Activated CD4-positive, alpha-beta T cell treated with anti-CD3 and anti-CD28 coated beads, Interleukin-2, amount 50 U/mL, for 16 hours (primary cell): Measurements from ENCODE around the gene MED29.

Experiments
- DNase-seq: peaks from one replicate; pipeline ENCODE4 v3.0.0-alpha.2; 2020

Gene MED29, protein sequence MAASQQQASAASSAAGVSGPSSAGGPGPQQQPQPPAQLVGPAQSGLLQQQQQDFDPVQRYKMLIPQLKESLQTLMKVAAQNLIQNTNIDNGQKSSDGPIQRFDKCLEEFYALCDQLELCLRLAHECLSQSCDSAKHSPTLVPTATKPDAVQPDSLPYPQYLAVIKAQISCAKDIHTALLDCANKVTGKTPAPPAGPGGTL

DNA sequence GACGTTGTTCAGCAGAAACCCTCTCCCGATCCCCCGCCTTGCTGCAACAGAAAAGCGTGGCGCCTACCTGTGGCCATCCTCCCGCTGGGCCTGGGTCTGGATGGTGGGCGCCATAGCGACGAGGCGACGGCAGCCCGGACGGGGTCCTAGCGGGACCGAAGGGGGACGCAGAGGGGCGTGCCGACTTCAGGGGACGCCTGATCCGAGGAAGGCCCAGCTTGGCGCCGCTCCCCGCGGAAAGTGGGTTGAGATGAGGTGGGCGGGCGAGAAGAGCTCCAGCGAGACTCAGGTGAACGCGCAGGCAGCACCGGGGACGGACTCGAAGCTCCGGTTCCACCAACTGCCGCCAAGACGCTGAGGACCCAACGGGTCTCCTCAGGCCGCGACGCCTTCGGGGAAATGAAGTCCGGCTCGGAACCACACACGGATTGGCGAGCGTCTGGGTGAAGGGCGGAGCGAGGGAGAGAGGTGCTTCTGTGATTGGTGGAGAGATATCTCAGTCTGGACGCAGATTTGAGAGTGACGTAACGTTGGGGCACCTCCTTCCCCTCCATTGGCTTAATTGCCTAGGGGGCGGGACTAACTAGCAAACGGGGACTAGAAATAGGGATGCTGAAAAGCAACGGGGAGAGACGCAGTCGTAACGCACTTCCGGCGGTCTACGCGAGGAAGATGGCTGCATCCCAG lies at the start of gene MED29, which contains the start of gene PAF1:
TSS of gene MED29 (plus strand) at position 628 of the 687 bp plus-strand sequence. CDS start at position 673, 45 bp downstream.
TSS of gene PAF1 (minus strand) at position 356 of the 687 bp plus-strand sequence. CDS start at position 114, 242 bp downstream.
- DNase-seq, result peak; percentile 100

DNA sequence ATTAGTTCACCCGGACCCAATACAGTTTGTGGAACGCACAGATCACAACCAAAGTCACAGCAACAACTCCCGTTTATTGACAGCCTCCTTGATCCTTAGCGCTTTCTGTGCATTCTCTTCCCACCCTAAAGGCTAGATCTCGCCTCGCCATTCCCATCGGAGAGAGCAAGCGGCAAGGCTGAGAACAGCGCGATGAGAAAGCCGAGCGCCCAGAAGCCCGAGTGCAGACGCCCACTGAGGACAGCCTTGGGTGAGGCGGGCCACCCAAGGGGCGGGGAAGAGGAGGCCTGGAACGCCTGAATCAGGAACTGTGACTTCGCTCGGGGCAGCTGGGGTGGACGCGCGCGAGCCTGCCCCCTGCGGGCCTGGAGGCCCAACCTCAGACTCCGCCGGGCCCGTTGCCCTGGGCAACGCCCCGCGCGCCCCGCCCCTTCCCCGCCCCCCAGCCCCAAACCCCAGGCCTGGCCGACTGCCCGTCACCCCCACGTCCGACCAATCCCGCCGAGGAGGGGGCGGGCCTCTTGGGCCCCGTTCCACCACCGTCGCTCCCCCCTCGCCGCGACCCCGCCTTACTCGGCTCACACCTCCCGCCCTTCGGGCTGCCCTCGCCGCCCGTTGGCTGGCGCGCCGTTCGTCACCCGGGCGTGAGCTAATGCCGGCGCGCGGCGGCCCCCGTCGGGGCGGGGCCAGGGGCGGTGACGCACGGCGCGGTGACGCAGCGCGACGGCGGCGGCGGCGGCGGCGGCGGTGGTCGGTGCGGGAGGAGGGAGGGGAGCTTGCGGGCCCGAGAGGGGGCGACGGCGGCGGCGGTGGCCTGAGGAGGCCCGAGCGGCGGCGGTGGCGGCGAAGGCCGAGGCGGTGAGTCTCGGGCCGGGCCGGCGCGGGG lies 49.2 kb upstream of the MED29 start, which contains the start of gene SAMD4B:
TSS of gene SAMD4B (plus strand) at position 703 of the 886 bp plus-strand sequence. CDS start 14,473 bp downstream, outside the sequence.
- DNase-seq, result peak; percentile 99

DNA sequence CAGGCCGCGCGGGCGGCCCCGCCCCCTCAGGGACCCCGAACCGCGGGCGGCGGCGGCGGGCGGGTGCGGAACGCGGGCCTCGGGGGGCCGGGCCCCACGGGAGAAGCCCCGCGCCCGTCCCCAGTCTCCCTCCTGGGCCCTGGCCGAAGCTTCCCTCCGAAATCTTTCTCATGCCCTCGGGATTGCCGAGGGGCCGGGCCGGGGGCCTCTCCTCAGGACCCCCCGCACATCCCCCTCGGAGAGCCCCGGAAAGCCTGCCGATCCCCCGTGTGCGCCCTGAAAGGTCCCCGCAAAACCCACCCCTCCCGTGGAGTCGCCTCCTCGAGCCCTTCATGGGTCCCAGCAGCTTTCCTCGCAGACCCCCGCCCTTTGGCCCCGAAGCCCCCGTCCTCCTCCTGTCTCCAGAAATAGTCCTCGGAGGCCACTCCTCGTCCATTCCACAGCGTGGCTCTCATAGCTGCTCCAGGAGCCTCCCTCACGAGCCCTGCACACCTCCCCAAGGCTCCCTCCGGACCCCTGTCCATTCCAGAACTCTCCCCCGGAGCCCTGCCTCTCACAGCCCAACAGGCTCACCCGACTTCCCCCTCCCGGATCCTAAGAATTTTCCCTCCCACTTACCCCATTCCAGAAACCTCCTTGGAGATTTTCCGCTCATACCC lies 48.4 kb upstream of the MED29 start:
- no peak for DNase-seq

DNA sequence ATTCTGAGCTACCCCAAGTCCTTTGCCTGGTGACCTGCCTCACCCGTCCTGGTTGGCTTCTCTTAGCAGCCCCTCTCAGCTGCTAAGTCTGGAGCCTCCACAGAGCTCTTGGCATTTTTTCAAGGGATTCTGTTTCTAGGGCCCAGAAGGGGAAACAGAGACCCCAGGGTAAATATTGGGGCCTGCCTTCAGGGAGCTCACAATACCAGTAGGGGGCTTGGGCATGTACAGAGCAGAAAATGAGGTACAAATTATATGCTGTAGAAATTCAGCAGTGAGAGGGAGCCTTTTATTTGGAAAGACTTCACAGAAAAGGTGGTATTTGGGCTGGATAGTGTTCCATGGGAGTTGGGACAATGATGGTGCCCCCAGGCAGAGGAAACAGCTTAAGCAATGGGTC lies 45.2 kb upstream of the MED29 start:
- no peak for DNase-seq

DNA sequence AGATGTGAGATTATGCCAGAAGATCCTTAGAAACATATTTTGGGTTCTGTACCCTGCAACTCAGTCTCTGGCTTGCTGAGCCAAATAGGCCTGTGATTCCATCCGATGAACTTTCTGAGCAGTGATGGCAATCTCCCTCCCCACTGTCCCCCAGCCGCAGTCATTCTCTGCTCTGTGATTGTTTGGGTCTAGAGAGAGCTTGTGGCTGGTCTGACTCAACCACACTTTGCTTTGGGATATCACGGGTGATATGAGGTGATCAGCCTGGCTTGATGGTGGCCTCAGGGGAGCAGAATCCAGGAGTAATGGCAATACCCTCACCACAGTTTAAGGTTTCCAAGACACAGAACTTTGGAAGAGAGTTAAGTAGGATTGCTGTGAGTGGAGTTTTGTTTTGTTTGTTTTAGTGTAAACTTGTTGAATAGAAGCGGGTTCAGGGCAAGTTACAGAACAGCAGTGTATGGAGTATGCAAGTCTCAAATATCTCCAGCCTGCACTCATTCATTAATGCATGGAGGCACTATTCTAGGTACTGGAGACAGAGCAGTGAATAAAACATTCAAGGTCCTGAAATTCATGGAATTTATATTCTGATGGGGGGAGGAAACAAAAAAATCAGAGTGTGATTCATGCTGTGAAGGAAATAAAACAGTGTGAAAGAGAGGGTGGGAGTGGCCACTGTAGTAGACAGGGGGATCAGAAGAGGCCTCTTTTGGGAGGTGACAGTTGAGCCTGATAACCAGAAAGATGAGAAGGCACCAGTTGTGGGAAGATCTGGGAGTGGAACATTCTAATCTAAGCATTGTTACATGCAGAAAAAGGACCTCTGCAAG lies 43.6 kb upstream of the MED29 start:
- no peak for DNase-seq

DNA sequence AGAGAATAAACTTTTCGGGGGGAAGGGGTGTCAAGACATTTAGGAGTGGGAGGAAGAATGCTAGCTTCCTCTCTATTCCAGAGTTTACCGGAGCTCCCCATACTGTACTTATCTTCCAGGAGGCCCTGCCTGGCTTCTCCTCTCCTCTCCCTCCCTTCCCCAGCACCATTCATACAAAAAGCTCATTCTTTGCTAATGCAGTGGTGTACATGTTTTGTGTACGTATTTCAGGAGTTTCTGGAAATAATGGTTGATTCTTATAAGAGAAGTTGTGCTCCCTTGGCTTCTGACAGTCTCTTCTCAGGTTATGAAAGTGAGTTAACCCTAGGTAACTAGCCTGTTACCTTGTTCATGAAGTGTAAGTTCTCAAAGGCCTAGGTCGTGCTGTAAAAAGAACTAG lies 41.9 kb upstream of the MED29 start:
- DNase-seq, result no peak

DNA sequence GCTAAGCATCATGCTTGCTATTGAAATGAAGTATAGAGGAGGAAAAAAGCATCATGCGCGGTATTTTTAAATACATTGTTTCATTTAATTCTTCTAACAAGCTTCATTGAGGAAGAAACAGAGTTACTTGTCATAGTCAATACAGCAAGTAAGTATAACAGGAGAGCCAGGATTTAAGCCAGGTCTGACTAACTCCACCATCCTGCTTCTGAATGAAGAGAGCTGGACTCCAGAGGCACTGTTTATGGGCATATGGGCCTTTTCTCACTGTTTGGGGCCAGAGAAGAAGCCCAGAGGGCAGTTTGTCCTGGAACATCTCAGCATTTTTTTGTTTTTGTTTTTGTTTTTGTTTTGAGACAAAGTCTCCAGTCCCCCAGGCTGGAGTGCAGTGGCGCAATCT lies 41.0 kb upstream of the MED29 start:
- DNase-seq, result no peak

DNA sequence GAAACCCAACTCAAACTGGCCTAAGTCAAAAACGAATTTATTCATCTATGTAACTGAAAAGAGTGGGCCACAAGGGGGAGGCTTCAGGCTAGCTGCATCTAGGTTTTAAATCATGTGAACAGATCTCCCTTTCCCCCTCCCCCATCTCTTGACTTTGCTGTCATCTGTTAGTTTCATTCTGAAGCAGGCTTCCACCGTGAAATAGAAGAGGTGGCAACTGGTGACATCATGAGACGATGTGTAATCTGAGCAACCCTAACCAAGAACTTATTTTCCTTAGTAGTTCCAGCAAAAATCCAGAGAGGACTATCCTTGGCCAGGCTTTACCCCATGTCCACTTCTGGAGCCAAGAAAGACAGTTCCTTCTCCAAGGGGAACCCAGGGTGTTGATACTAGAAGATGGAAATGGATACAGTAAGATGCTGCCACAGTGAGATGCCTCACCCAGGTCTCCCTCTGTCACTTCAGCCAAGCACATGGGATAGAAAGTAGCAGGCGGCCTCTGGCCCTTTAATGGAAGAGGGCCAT lies 39.6 kb upstream of the MED29 start:
- DNase-seq, result peak; percentile 94

DNA sequence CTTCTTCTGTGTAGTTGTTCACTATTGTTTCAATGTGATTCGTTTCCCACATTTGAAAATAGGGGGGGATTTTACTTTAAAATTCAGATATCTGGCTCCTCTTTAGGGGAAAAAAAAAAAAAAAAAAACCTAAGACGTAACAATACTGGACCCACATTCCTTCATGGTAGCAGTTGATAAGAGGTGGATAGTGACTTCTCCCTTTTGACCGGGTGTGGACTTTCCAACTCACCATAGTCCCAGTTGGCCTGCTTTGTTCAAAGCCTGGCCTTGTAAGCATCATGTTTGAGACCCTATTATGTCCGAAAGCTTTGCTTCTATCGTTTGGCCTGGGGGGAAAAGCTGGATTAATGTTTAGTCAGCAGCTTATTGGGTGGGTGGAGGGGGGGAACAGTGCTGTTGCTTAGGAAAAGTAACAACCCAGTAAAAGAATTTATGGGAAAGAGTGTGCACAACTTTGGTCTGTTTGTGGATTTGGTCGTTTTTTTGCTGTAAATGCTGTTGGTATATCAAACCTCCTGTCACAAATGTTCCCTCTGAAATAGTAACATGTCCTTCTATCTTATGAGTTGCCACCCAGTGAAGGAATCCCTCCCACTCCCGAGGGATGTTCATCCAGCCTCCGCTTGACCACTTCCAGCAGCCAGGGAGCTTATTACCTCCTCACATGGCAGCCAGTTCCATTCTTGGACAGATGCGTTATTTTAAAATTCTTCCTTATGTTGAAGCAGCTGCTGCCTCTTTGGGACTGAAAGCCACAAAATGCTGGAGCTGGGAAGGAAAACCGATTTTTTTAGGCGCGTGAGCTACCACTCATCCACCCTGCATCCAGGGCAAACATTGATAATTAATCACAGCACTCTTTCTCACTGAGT lies 38.6 kb upstream of the MED29 start:
- no peak for DNase-seq

DNA sequence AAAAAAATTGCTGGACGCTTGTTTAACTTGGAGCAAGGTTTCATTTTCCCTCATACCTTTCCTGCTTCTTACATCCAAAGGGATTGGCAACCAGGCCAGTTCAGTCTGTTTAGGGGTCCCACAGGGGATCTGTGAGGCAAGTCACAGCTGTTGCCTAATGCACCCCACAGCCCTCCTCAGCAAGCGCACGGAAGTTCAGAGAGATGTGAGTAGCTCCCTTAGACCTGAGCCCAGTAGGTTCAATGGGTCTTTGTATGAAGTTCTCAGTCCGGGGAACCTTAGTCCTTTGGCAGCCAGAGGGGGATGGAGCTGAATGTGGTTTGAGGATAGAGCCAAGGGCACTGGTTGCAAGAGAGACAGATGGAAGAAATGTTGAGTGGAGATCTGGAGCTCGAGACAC lies 35.9 kb upstream of the MED29 start:
- DNase-seq, result no peak

DNA sequence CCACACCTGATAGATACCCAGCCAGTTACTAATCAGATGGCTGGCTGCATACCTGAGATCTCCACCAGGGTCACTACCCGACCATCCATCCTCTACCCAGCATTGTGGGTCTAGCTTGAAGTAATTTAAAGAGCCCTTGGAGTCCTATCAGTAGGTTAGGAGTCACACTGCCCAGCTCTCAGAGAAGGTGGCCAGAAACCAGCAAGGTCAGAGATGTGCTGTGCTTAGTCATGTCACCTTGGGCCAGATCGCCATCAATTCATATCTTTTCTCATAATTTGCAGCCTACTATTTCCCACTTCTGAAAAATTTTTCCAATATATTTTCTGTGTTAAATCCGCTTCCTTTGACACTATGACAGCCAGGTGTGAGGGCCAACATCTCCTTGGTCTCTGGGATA lies 35.1 kb upstream of the MED29 start:
- DNase-seq, result no peak

DNA sequence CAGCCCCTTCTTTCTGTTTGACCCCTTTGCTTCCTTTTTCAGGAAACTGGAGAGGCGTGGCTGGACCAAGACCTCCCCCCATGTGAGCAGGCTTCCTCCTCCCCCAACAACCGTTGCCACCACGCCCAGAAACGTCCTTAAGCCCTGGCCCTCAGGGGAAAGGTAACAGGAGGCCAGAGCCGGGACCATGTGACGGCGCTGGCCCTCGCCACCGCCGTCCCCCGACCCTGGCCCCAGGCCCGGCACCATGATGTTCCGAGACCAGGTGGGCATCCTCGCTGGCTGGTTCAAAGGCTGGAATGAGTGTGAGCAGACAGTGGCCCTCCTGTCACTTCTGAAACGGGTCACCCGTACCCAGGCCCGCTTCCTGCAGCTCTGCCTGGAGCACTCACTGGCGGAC lies 34.5 kb upstream of the MED29 start:
- no peak for DNase-seq

DNA sequence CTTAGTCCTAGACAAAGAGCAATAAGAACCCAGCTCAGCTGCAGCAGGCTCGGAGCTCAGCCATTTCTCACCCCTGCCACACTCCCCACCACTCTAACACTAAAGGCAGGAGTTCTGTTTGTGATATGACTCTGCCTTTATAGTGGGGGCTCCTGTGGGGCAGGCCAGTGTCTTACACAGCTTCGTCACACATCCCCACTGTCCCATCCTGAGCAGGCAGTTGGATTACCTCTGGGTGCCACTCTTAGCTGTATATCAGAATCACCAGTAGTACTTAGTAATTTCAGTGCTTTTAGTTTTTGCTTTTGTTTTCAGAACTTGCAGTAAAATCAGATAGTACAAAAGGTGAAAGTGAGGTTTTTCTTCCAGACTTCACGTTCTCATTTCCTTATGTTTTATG lies 32.2 kb upstream of the MED29 start:
- no peak for DNase-seq

DNA sequence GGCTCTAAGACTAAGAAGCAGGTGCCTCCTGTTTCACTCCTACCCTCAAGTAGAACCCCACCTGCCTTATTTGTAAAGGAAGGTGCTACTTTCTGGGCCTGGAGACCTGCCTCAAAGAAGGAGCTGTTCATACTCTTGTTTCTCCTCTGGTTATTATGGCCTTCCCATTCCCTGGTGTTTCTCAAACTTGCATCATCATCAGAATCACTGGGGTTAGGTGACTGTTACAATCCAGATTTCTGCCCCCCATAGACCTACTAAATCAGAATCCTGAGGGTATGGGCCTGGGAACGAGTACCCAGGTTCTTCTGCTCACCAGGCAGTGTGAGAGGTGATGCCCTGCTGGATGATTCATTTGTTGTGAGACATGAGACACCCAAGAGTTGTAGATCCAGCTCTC lies 30.6 kb upstream of the MED29 start:
- no peak for DNase-seq

DNA sequence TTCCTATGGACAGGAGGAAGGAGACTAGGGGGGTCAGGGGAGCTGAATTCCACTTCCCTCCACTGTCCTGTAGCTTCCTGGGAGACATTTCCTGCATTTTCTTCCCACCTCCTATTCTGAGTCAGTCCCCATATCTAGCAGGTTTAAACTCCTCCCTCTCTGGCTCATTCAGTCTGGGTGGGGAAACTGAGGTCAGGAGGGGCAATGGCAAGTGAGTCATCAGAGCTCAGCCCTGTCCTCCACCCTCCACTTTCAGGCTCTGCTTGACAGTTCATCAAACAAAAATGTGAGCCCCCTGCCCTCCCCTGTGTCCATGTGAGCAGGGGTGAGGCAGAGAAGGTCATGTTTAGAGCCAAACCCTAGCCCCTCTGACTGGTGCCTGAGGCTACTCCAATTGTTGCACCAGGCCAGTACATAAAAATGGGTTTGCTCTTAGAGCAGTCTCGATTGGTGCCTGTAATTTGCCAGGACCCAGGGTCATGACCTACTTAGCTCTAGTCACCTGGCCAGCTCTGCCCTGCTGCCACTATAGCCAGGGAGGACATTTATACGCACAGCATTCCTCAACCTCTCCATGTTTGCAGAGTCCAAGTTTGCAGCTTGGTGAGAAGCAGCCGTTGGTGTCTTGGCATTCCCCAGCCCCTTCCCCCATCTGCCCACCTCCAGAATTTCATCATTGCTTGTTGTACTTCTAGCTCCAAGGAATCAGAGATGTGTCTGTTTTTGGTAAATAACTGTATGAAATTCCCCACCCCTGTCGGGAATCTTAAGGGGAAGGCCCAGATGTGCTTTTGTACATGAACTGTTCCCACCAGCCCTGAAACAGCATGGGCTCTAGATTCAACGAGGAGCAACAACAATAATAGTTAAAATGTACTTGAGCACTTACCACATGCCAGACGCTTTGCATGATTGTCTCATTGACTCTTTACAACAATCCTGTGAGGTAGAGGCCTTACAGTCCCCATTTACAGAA lies 28.2 kb upstream of the MED29 start:
- no peak for DNase-seq

DNA sequence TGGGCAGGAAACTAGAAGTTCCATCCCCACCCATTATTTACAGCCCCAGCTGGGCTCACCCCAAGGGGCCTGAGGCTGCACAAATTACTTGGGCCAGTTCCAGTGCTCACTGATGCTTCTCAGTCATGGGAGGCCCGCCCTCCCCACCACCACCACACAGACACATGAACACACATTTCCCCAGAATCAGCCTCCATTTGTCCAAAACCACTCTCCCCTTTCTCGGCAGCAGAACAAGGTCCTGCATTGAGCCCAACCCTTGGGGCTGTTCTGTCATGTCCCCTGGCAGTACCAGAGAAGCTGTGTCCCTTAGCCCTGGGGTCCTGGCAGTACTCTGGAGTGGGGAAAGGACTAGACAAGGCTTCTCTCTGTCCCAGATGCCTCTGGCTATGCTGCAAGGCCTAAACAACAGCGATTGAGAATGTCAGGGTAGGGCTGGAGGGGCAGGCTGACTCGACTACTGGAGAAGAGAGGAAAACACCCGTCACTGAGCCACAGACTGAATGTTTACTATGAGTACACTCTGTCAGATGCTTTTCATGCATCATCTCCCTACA lies 27.2 kb upstream of the MED29 start:
- DNase-seq, result no peak

DNA sequence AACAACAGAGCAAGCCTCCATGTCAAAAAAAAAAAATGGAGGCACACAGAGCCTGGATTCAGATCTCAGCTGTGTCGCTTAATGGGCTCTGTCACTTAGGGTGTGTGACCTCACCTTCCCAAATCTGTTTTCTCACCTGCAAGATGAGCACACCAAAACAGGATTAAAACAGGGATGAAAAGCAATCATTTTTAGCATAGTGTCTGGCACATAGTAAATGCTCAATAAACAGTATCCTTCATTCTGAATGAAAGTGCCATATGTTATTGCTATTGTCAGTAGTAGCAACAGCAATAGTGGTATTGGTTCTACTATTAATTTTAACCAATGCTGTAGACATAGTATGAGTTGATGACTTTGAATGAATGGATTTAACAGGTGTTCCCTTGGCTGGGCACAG lies 25.6 kb upstream of the MED29 start:
- no peak for DNase-seq

DNA sequence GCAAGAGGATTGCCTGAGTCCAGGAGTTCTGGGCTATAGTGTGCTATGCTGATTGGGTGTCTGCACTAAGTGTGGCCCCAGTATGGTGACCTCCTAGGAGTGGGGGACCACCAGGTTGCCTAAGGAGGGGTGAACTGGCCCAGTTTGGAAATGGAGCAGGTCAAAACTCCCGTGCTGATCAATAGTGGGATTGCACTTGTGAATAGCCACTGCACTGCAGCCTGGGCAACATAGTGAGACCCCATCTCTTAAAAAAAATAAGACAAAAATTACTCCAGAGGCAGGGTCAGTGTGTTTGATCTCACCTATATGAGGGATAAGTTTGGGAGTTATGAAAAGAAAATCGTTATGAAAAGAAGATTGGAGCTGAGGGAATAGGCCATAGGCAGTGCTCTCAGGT lies 22.0 kb upstream of the MED29 start:
- DNase-seq, result no peak

DNA sequence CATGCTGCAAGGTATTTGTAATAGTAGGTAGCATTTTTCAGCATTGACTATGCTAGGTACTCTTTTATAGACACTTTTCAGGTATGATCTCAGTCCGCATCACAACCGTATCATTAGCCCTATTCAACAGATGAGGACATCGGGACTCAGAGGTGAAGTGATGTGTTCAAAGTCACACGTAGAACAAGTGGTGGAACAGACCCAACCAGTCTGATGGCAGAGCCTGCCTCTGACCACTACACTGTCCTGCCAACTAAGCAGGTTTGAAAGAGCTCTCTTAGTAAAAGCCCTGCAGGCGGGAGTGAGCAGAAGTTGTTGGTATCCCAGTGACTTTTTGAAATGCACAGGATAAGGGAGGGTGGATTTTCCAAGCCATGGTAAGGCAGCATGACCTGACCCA lies 20.4 kb upstream of the MED29 start:
- DNase-seq, result no peak
